Aorta (tissue), 5 donors: ENCODE data around the gene PTPRU. TPM values are rescaled to one million over a fixed set of nuclear protein-coding genes. Genes with fewer than 3 reads are reported as not detected.
"Not testable (repeated sequence)": the region's sequence is repeated elsewhere in the genome, so short reads cannot be mapped to it uniquely, and the experiment has no call there.

ENCODE experiments used
- ATAC-seq: fragments of 200-7000 bp; cut with Tn5 transposase; one replicate; pipeline ENCODE4 v1.9.1; 2022; ENCODE audit warnings: moderate library complexity; ENCODE audit not compliant: low FRiP score
- DNase-seq, 2 donors: peaks; one replicate each; pipeline ENCODE4 v3.0.0-alpha.2; 2020
- H3K27ac ChIP-seq, 2 donors: one replicate each; pipeline ENCODE4 v1.5.1; 2013; ENCODE audit warnings: low read length in 2 of 2, mild to moderate bottlenecking in 2 of 2, moderate library complexity in 2 of 2, control low read depth in 1 of 2, inconsistent platforms in 1 of 2, low read depth in 1 of 2
- H3K27me3 ChIP-seq, 2 donors: one replicate each; pipeline ENCODE4 v1.6.1; 2013; ENCODE audit warnings: control low read depth in 1 of 2, low read length in 1 of 2, mild to moderate bottlenecking in 1 of 2, moderate library complexity in 1 of 2; ENCODE audit not compliant: insufficient read depth in 2 of 2, control insufficient read depth in 1 of 2
- H3K36me3 ChIP-seq, 2 donors: one replicate each; pipeline ENCODE4 v1.6.1; 2013; ENCODE audit warnings: control low read depth in 1 of 2, low read length in 1 of 2, mild to moderate bottlenecking in 1 of 2; ENCODE audit not compliant: insufficient read depth in 2 of 2, control insufficient read depth in 1 of 2
- H3K4me1 ChIP-seq, 2 donors: one replicate each; pipeline ENCODE4 v1.6.1; 2013; ENCODE audit warnings: low read length in 2 of 2, control low read depth in 1 of 2, mild to moderate bottlenecking in 1 of 2, moderate library complexity in 1 of 2; ENCODE audit not compliant: insufficient read depth in 2 of 2, control insufficient read depth in 1 of 2
- H3K4me3 ChIP-seq, 2 donors: one replicate each; pipeline ENCODE4 v1.5.1; 2013; ENCODE audit warnings: low read length in 2 of 2, control low read depth in 1 of 2, mild to moderate bottlenecking in 1 of 2
- H3K9me3 ChIP-seq: one replicate; pipeline ENCODE4 v1.6.1; 2013; ENCODE audit warnings: mild to moderate bottlenecking, low read length; ENCODE audit not compliant: control insufficient read depth
- WGBS, 2 donors: extraction: QIAGEN DNeasy Blood & Tissue Kit; methylation state at CpG; one replicate each; pipeline ENCODE4 v1.1.7; 2013; 5-methylcytosine and 5-hydroxymethylcytosine counted together
- intact Hi-C, 2 donors: fragments of 100-400 bp; cut with DNase I; formaldehyde crosslinking; loops; one replicate each; pipeline versions ENCODE4 v1.14.2 to v1.15.0; 2022
- polyA plus RNA-seq, 2 donors: library from polyadenylated mRNA; stranded (reverse); fragments of 200-250 nt; gene quantifications; one replicate each; pipeline ENCODE4 v1.2.3, GENCODE V29; 2013
- total RNA-seq, 2 donors: library from RNA; stranded (reverse); fragmentation: NEBNext Ultra II Directional; extraction: Animal tissue kit (Norgen Biotek cat#: 25700); gene quantifications; one replicate each; pipeline ENCODE4 v1.2.1, GENCODE V29; 2021
- donor health status: healthy with polysubstance abuse.
- donor health status: Bipolar disorder and iron deficiency.
- donor health status: DM: no; HTN: no; CAD: no.
- donor health status: DM: no; HTN: no; CAD: no.
- donor health status: DM: yes; HTN: yes; CAD: no.

PTPRU gene
- total and polyA plus RNA-seq, 4 donors, result 8.1 to 35.3 (median 13.2) TPM

GRCh38 chr1:29225361-29225760 lies 11.0 kb upstream of the PTPRU start:
- Histone ChIP-seq H3K9me3 (no peaks in the 10 kb centered on the region), H3K27me3 (no peaks in the 10 kb centered on the region), H3K36me3 (no peaks in the 10 kb centered on the region), H3K4me3 (no peak overlapping the region), H3K27ac (no peak overlapping the region), H3K4me1 (no peaks in the 10 kb centered on the region)
- 87 to 89% methylated on average over 4 of the region's 4 CpGs for WGBS, 2 donors
- intact Hi-C loops, result no loop called here
- ATAC-seq, result no peak
- DNase-seq, result no peak

GRCh38 chr1:29227511-29227910 lies 8.8 kb upstream of the PTPRU start:
- Histone ChIP-seq H3K4me1 (no peaks in the 10 kb centered on the region), H3K9me3 (no peaks in the 10 kb centered on the region), H3K36me3 (no peaks in the 10 kb centered on the region), H3K27me3 (no peaks in the 10 kb centered on the region), H3K27ac (no peak overlapping the region), H3K4me3 (no peak overlapping the region)
- ATAC-seq (no peak), DNase-seq (peak in 1 of 2 donors; percentile 47)
- WGBS, 2 donors, result 87 to 90% methylated on average over 5 of the region's 5 CpGs
- intact Hi-C loops, result no loop called here

GRCh38 chr1:29230204-29230552 lies 6.1 kb upstream of the PTPRU start:
- Histone ChIP-seq H3K4me1 (no peaks in the 10 kb centered on the region), H3K4me3 (peak overlapping the region; percentile 68 to 77), H3K9me3 (no peaks in the 10 kb centered on the region), H3K27me3 (no peaks in the 10 kb centered on the region), H3K36me3 (no peaks in the 10 kb centered on the region), H3K27ac (no peak overlapping the region)
- no peak for DNase-seq
- no peak for ATAC-seq
- intact Hi-C loops, result loop anchor here (5.0 to 10.0 kb wide), 4 partner anchors 225 to 1477 kb away; no protein-coding TSS in a partner anchor
- 14 to 15% methylated on average over 4 of the region's 4 CpGs for WGBS, 2 donors

- no peaks in the 10 kb centered on the region for H3K27me3 ChIP-seq
- intact Hi-C loops, result loop anchor here (5.0 to 10.0 kb wide), 4 partner anchors 224 to 1477 kb away; no protein-coding TSS in a partner anchor
- peak within 1 kb of the TSS; percentile 68 to 77 for H3K4me3 ChIP-seq
- ATAC-seq (peak; percentile 98), DNase-seq (peak; percentile 95 to 98)
- no peaks in the 10 kb centered on the region for H3K9me3 ChIP-seq
- WGBS, 2 donors, result 2% methylated on average over 52 of the region's 52 CpGs
- no peaks in the 10 kb centered on the region for H3K4me1 ChIP-seq
- H3K36me3 ChIP-seq, result no peaks in the 10 kb centered on the region
- H3K27ac ChIP-seq, result peak within 1 kb of the TSS; percentile 18 to 22
Measured at GRCh38 chr1:29230553-29231378, 5.6 kb upstream of the PTPRU start, which contains the start of gene MECR. Gene MECR (minus strand): TSS chr1:29230934. CDS start chr1:29230906, 28 bp downstream.

- WGBS, 2 donors, result 80 to 85% methylated on average over 3 of the region's 3 CpGs
- H3K27ac ChIP-seq, result no peak overlapping the region
- no peak for ATAC-seq
- no peaks in the 10 kb centered on the region for H3K27me3 ChIP-seq
- no peaks in the 10 kb centered on the region for H3K9me3 ChIP-seq
- no peak overlapping the region for H3K4me3 ChIP-seq
- no peaks in the 10 kb centered on the region for H3K36me3 ChIP-seq
- no peaks in the 10 kb centered on the region for H3K4me1 ChIP-seq
- no peak for DNase-seq
- intact Hi-C loops, result loop anchor here (5.0 to 10.0 kb wide), 4 partner anchors 222 to 1475 kb away; no protein-coding TSS in a partner anchor
Measured at GRCh38 chr1:29232387-29232786, 3.9 kb upstream of the PTPRU start.

GRCh38 chr1:29233693-29234092 lies 2.6 kb upstream of the PTPRU start:
- no peak for ATAC-seq

GRCh38 chr1:29234471-29234870 lies 1.9 kb upstream of the PTPRU start:
- intact Hi-C loops, result loop anchor here (5.0 to 10.0 kb wide), 4 partner anchors 220 to 1473 kb away; no protein-coding TSS in a partner anchor
- WGBS, 2 donors, result 65 to 78% methylated on average over 1 of the region's 1 CpG

More at GRCh38 chr1:29233693-29234092, 2.6 kb upstream of the PTPRU start:
- 87 to 89% methylated on average over 4 of the region's 4 CpGs for WGBS, 2 donors
- Histone ChIP-seq H3K27ac (no peak overlapping the region), H3K36me3 (no peaks in the 10 kb centered on the region), H3K27me3 (no peaks in the 10 kb centered on the region), H3K4me1 (no peaks in the 10 kb centered on the region), H3K9me3 (no peaks in the 10 kb centered on the region), H3K4me3 (no peak overlapping the region)
- intact Hi-C loops, result loop anchor here (5.0 to 10.0 kb wide), 4 partner anchors 221 to 1474 kb away; no protein-coding TSS in a partner anchor
- no peak for DNase-seq

GRCh38 chr1:29234881-29235280 lies 1.4 kb upstream of the PTPRU start:
- intact Hi-C loops, result loop anchor here (5.0 to 10.0 kb wide), 9 partner anchors 220 to 1482 kb away; no protein-coding TSS in a partner anchor
- 90 to 92% methylated on average over 9 of the region's 9 CpGs for WGBS, 2 donors
- ATAC-seq, result not testable (repeated sequence)

More at GRCh38 chr1:29234471-29234870, 1.9 kb upstream of the PTPRU start:
- ATAC-seq (no peak), DNase-seq (peak in 1 of 2 donors; percentile 30)
- H3K4me3 ChIP-seq, result no peak overlapping the region
- H3K9me3 ChIP-seq, result no peaks in the 10 kb centered on the region
- H3K27me3 ChIP-seq, result no peaks in the 10 kb centered on the region
- no peaks in the 10 kb centered on the region for H3K36me3 ChIP-seq
- no peaks in the 10 kb centered on the region for H3K4me1 ChIP-seq
- H3K27ac ChIP-seq, result no peak overlapping the region

More at GRCh38 chr1:29234881-29235280, 1.4 kb upstream of the PTPRU start:
- not testable (repeated sequence) for H3K36me3 ChIP-seq, H3K27ac ChIP-seq, H3K4me3 ChIP-seq, H3K4me1 ChIP-seq, H3K9me3 ChIP-seq, H3K27me3 ChIP-seq
- peak in 1 of 2 donors; percentile 53 for DNase-seq
